Esophagus muscularis mucosa (tissue), 4 donors: Measurements from ENCODE around the gene SKOR1.

ENCODE experiments used
- CTCF ChIP-seq, 3 experiments: fragments of 200-600 bp in 2 of 3; fragments of 450-650 bp in 1 of 3; sonication (generic) in 2 of 3; IDR thresholded peaks; one replicate each; pipeline ENCODE4 v1.5.1; 2017 to 2019; ENCODE audit warnings: antibody characterized with exemption in 3 of 3, mild to moderate bottlenecking in 2 of 3, moderate library complexity in 1 of 3
- EP300 ChIP-seq: sonication (generic); formaldehyde crosslinking; IDR thresholded peaks from one replicate; pipeline ENCODE4 v1.6.1; 2017; ENCODE audit warnings: antibody characterized with exemption
- POLR2A ChIP-seq: fragments of 450-650 bp; IDR thresholded peaks from one replicate; pipeline ENCODE4 v1.6.1; 2017; ENCODE audit warnings: antibody characterized with exemption, moderate library complexity, mild to moderate bottlenecking, low read depth
- POLR2AphosphoS5 ChIP-seq, 2 donors: sonication (generic); formaldehyde crosslinking; IDR thresholded peaks; one replicate each; pipeline ENCODE4 v1.6.1; 2017; ENCODE audit warnings: antibody characterized with exemption in 2 of 2

GRCh38 chr15:67825881-67826716 lies 790 bp downstream of the SKOR1 start:
- TF ChIP-seq CTCF (IDR thresholded peaks at IDR 0.05) = no peak
- TF ChIP-seq EP300 = no peak
- TF ChIP-seq POLR2AphosphoS5 (IDR thresholded peaks at IDR 0.05) = no peak
- no peak for TF ChIP-seq POLR2A
